Glomerular endothelial cell (primary cell): ENCODE measurements around the gene RPH3AL. TPM values are rescaled to one million over a fixed set of nuclear protein-coding genes. Genes with fewer than 3 reads are reported as not detected.

ENCODE experiments used
- DNase-seq: peaks from one replicate; pipeline ENCODE4 v3.0.0-alpha.2; 2011; ENCODE audit warnings: low read depth, low spot score; ENCODE audit errors: extremely low read depth
- total RNA-seq: library from RNA; depleted of rRNA; stranded (reverse); fragments of >200 nt; gene quantifications from 2 replicates; pipeline ENCODE4 v1.2.3, GENCODE V29; 2015

The RPH3AL gene
- total RNA-seq, 1 donor from 2014 or later = 18.7 TPM

DNA sequence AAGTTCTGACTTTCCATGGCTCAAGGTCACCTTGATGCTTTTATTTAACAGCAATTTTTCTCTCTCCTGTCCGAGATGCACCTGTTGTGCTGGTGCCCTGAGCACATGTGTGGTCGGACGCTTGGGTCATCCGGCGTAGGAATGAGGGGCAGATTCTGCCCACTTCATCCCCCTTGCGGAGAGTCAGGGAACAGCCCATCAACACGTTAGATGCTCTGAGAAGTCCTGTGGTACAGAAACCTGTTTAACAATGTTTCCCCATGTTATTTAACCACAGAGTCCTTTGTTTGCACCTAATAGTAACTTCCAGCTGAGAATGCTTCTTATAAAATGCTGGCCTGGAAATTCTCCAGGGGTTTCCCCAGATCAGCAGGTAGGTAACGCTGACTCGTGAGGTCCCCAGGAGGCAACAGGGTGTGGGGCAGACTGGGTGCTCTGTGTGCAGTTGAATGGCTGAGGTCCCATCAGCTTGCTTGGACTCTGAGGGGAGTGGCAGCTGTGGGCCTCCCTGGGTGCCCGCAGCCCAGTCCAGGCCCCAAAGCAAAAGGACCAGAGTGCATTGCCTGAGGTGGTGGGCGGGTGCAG is 189.0 kb downstream of the RPH3AL start:
- DNase-seq = no peak

DNA sequence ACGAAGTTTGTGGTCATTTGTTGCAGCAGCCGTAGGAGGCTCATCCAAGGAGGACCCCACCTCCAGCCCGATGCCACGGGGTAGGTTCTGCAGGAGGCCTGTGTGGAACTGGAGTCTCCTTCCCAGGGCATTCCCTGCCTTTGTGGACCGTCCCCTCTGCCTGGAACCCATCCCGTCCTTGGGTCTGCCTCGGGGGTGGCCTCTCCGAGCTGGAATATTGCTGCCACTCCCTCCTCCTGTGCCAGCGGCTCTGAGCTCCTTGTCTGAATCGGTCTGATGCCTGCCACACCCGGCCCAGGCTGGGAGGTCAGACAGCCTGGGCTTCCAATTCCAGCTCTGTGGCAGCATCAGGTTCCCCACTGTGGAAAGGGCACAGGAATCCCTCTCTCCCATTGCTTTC is 189.9 kb downstream of the RPH3AL start:
- no peak for DNase-seq

Other genes starting within 250 kb of the RPH3AL start
- not detected in 2 replicates for gene SCGB1C2, start 215.2 kb downstream of the RPH3AL start, total RNA-seq
- gene DOC2B, start 171.2 kb downstream of the RPH3AL start, total RNA-seq = 9.5 and 19.4 TPM in 2 replicates
- 53.7 and 66.6 TPM in 2 replicates for gene RFLNB, start 93.1 kb upstream of the RPH3AL start, total RNA-seq